NCI-H1436 treated with DMSO at 0.1 percent for 48 hours (cell line): ENCODE data around the gene RET.

Experiments
- DNase-seq: peaks from one replicate; lab custom pipeline; 2025; lab: John Stamatoyannopoulos, UW

Gene RET

DNA sequence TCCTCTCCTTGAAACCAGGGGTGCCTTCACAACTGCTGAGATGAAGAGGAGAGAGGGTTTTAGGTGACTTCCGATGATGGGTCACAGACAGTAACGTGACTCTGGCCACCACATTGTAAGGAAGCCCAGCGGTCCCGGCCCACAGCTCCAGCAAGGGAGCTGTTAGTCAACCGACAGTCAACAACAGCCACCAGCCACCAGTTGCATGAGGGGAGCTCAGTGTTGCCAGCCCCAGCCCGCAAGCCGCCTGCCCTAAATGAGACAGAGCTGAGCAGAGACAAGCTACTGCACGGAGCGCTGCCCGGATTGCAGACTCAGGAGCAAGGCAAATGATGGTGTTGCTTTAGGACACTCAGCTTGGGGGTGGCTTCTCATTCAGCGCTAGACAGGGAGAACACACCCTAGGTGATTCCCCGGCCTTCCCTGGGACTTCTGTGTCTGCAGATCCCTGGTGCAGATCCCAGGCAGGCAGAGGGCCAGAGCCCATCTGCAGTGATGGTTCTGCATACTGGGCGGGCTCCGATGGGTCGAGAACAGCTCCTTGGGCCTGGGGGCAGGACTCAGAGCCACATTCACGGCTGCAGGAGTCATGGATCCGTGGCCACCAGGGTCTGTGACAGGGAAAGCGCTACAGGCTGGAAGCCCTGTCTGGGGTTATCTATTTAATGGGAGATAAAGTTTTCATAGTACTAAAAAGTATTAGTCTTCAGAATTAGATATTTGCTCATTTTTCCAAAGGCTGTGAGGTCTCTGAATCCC, 14.3 kb upstream of the RET start:
- DNase-seq, result no peak

- DNase-seq, result no peak
These were observed 12.4 kb upstream of the RET start for GRCh38 chr10:43064331-43065075.

GRCh38 chr10:43065234-43065633, 11.6 kb upstream of the RET start:
- DNase-seq, result no peak

DNA sequence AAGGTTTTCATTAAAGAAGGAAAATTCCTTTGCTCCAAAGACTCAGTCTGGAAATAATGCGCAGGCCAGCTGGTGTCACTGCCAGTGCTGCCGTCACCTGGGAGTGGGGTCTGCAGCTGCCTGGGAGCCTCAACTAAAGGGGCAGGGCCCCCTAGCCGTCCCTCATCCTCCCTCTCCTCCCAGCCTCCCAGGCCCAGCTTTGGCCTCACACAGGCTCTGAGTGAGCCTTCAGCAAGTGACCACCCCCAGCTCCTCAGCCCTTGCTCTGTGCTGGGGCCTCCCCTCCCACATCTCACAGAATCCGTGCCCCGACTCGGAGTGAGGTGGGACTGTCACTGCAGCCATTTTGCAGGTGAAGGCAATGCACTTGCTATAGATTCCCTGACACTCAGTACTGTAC, 11.1 kb upstream of the RET start:
- DNase-seq, result no peak

- DNase-seq, result no peak
These were observed 10.4 kb upstream of the RET start for GRCh38 chr10:43066481-43066880.

GRCh38 chr10:43067391-43068135, 9.3 kb upstream of the RET start:
- DNase-seq, result no peak

DNA sequence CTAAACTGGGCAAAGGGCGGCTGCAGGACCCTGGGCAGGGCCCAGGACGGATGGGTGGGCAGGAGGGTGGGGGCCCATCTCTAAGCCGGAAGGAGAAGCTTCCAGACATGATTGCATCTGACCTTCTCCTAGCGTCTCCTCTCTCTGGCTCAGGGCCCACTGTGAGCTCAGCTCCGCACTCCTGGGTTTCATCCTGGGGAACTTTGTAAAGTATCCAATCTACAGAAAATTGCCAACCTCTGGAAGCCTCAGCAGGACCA, 8.8 kb upstream of the RET start:
- no peak for DNase-seq

- DNase-seq, result no peak
These were observed 8.2 kb upstream of the RET start for GRCh38 chr10:43068471-43069210.

DNA sequence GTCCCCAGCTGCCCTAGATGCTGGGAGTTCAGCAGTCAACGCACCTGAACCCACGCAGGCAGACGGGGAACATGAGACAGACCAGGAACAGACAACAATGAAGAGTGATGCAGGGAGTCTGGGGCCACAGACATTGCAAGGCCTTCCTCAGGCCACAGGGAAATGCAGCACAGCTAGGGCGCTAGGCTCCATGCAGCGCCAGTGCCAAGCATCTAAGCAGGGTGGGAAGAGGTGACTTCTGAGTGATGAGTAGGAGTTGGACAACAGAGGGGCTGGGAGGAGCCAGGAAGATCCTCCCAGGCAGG, 7.7 kb upstream of the RET start:
- no peak for DNase-seq

DNA sequence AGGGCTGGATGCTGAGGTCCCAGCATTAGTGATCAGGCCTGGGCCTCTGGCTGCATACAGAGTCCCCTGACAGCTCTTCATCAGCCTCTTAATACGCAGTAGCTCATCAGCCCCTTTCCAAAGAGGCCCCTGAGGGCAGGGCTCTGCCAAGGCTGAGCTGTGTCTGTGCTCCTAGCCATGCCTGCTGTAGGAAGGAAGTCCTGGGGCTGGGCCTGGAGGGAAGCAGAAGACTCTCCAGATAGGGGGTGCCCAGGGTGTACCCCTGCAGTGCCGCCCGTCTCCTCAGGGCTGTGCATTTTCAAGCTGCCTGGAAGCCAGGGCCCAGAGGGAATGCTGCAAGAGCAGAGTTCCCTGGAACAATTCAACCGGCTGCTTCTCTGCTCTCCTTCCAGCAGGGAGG, 7.3 kb upstream of the RET start:
- DNase-seq, result no peak

DNA sequence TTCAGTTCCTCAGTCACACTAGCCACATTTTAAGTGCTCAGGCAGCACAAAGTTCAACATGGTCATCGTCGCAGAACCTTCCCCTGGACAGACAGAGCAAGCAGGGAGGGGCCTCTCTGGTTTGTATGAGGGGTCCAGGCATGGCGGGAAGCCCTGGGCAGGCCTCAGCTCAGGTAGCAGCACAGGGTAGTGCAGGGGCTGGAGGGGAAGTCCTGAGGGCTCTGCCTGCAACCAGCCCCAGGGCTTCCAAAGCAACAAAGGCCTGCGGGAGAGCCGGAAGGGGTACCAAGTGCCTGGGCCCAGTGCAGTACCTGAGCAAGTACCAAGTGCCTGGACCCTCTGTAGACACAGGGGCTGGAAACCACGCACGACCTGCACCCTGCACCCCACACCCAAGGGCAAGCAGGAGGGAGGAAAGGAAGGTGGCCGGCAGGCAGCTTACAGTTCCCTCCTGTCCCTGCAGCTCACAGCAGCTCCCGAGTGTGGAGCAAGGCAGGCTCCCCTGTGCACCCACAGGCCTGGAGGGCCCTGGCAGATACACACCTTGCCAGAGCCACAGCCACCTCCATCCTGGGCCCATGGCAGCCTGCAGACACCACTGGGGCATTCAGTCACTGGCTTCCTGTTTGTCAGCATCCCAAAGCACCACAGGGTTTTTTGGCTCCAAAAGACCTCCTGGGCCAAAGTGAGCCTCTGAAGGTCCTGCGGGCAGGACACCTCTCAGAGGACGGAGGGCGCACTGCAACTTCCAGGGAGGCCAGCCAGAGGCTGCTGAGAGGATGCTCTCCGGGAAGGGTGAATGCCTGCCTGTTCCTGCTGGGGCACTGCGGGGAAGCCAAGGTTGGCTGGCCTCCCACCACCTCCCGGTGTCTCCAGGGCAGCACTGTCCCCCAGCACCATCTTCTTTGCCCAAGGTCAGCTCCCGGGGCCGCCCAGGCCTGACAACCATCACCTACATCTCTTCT, 6.5 kb upstream of the RET start:
- DNase-seq, result no peak

DNA sequence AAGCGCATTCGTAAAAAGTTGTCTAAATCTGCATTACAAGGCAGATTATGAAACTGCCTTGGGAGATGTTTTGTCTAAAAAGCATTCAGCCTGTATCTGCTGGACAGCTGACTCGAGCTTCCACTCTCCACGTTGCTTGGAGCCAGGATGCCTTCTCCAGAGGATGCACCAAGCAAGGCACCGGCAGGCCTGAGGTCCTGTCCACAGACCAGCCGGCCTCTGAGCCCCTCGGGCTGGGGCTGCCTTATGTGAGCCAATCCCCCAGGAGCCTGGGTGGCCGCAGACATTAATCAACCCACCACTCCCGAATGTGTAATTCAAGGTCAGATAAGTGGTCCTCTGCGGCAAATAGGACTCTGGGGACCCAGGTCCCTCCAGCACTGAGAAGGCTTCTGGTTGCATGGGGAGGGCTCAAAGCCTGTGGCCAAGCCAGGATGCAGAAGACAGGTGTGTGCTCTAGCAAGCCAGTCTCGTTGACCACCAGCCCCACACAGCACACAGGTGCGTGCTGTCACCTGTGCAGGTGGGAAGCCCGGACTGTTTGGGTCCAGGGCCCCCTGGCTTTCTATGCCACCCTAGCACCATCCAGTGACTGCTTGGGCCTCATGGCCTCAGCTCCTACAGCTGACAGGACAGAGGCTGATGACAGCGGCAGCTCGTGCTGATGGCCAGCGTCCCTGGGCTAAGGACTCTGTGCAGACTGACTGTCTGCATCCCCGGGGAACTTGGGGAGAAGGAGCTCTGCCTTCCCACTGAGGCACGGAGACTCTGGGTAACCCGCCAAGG, 4.8 kb upstream of the RET start:
- DNase-seq, result no peak

GRCh38 chr10:43073191-43073590, 3.7 kb upstream of the RET start:
- DNase-seq, result no peak

DNA sequence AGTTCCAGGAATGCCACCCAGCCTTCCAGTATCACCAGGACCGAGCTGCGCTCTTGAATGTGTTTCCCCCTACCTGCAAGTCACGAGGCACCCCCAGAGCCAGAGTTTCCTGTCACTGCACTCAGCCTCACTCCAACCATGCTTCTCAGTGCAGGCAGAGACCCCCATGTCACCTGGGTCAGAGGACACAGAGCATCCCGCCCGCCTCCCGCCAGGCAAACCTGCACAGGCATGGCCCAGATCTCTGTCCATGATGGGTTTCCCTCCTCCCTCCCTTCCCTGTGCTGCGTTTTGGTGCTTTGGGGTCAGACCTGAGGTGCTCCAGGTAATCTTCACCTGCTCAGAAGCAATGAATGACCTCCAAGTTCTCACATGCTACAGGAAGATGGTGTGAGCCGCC, 3.1 kb upstream of the RET start:
- no peak for DNase-seq

DNA sequence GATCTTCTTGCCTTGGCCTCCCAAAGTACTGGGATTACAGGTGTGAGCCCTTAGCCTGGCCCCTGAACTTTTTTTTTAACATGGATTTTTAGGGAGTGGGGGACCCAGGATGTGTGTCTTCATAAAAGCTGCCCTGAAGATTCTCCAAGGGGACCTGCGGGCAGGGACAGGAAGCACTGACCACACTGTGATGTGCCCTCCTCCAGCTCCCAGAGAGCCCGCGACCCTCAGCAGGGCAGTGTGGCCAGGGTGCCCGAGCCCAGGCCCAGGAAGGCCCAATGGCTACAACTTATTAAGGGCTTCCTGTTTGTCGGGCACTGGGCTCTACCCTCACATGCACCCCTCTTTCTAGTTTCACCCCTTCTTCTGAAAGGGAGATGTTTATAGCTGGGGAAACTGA, 2.5 kb upstream of the RET start:
- DNase-seq, result no peak

DNA sequence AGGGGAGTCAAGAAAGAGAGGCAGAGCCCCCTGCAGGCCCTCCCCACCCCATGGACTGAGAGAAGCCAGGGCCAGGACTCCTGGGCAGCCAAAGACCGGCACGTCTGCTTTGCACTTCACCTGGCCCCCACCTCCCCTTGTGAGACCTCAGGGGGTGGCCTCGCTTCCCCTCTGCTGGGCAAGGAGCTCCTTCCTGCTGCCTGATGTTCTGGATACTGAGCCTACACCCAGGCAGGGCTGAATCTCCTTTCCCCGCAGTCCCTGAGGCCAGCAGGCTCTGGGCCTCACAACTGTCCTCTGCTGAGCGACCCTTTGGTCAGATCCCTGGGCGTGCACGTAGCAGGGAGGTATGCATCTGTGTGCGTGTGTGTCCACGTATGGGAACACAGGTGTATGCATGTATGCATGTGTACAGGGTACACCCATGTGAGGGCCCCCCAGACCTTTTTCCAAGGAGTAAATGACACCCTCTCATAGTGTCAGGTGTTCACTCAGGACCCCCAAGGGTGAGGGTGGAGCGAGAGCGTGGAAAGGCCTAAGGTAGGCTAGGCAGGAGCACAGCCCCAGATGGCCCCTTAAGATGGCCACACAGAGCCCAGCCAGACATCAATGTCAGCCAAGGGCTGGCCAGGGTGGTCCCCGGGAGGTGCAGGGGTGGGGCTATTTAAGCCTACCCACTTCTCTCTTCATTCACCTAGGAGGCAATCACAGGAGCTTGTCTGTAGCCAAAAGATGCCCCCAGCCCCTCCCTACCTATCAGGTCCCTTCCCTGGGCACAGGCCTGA, 1.9 kb upstream of the RET start:
- DNase-seq, result no peak

DNA sequence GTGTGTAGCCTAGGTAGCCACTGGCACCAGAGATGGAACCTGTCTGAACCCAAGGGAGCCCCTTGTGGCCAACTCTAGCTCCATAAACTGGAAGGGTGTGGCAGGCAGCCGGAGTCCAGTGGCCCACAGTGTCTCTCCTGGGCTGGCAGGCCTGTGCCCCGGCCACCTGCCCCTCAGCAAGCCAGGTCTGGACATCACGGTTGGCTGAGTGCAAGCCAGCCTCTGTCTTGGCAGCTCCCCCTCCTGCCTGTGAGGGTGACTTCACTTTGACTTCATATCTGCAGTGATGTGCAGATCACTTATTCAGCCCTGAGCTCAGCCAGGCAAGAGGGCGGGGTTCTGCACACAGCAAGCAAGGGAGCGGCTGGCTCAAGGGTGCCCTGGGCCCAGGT, 1.3 kb upstream of the RET start:
- no peak for DNase-seq

- no peak for DNase-seq
These were observed 476 bp upstream of the RET start for GRCh38 chr10:43076311-43076875.

GRCh38 chr10:43077421-43078171, 727 bp downstream of the RET start:
- DNase-seq, result no peak
